ENCODE measurements around the gene TTLL5. TPM values are rescaled to one million over a fixed set of nuclear protein-coding genes. Genes with fewer than 3 reads are reported as not detected.

TTLL5 gene
- total RNA-seq (10 to 100 TPM; 19.8 to 26.4 TPM), total RNA-seq (9.8 to 34.1 (median 24.1) reads per million in 172 experiments)
- 12.7 TPM for polyA plus RNA-seq (2013, experiment 1 of 2)
- 17.7 TPM for polyA plus RNA-seq (2013, experiment 2 of 2)

- no peaks in the 10 kb centered on the region for H3K27me3 ChIP-seq (ENCODE audit: control insufficient read depth in 1 of 2, insufficient read depth in 2 of 2, low read length in 2 of 2)
- peak; percentile 93 to 99 (median 96) for DNase-seq
- H3K27me3 Mint-ChIP-seq = no peaks in the 10 kb centered on the region
- peaks cover 47% of the 10 kb centered on the region for H3K4me1 Mint-ChIP-seq (ENCODE audit: low read depth)
- peak within 1 kb of the TSS; percentile 91 for H3K27ac Mint-ChIP-seq
- ChIA-PET CTCF (interaction anchor here (1.0 to 3.3 kb wide), 4 partner anchors 83 to 384 kb away, joined by 3 to 14 read pairs (median 4); partner anchors contain the start of gene TGFB3), POLR2A (interaction anchor here (0.6 to 1.6 kb wide), 9 partner anchors 12 to 534 kb away, joined by 3 to 10 read pairs (median 4); partner anchors contain the start of genes BATF, FLVCR2, GPATCH2L and IFT43)
- peaks cover 41% of the 10 kb centered on the region for H3K36me3 Mint-ChIP-seq (ENCODE audit: low read depth)
- peak within 1 kb of the TSS; percentile 96 for H3K4me3 ChIP-seq (ENCODE audit: low read length)
- ATAC-seq (ENCODE audit: poor library complexity) = peak; percentile 93
- peak within 1 kb of the TSS; percentile 87 to 91 for H3K27ac ChIP-seq (ENCODE audit: low read depth in 1 of 2, low read length in 2 of 2)
- TF ChIP-seq CTCF (IDR thresholded peaks at IDR 0.05) = no peak
- H3K4me1 ChIP-seq (ENCODE audit: insufficient read depth, low read length) = peaks cover 16% of the 10 kb centered on the region
- no peaks in the 10 kb centered on the region for H3K9me3 Mint-ChIP-seq
- intact Hi-C loops (cut with DNase I, micrococcal nuclease) = loop anchor here (5.0 to 10.0 kb wide), 2 partner anchors 534 to 946 kb away; partner anchors contain the start of genes AREL1 (in 1 of the 2), FCF1 (in 1 of the 2) and NEK9 (in 1 of the 2)
- peak within 1 kb of the TSS; percentile 95 for H3K4me3 Mint-ChIP-seq
- peaks cover 38% of the 10 kb centered on the region for H3K36me3 ChIP-seq (ENCODE audit: insufficient read depth, low read length)
- no peaks in the 10 kb centered on the region for H3K9me3 ChIP-seq (ENCODE audit: control insufficient read depth in 1 of 2, insufficient read depth in 1 of 2, low read length in 2 of 2)
Measured at GRCh38 chr14:75660630-75661498, at the start of gene TTLL5, which contains the start of gene ERG28. TSS of gene TTLL5 (plus strand) at chr14:75661246. CDS start at chr14:75663150, 1,904 bp downstream. TSS of gene ERG28 (minus strand) at chr14:75660876. CDS start at chr14:75657502, 3,374 bp downstream.

GRCh38 chr14:75612157-75612556, 48.9 kb upstream of the TTLL5 start:
- no peak for DNase-seq
- H3K36me3 ChIP-seq (ENCODE audit: insufficient read depth, low read length) = no peaks in the 10 kb centered on the region
- no peaks in the 10 kb centered on the region for H3K4me1 ChIP-seq (ENCODE audit: insufficient read depth, low read length)
- Mint-ChIP-seq H3K36me3 (ENCODE audit: low read depth) (no peaks in the 10 kb centered on the region), H3K9me3 (no peaks in the 10 kb centered on the region), H3K27ac (no peak overlapping the region), H3K4me1 (ENCODE audit: low read depth) (no peaks in the 10 kb centered on the region), H3K27me3 (no peaks in the 10 kb centered on the region), H3K4me3 (no peak overlapping the region)
- H3K27me3 ChIP-seq (ENCODE audit: control insufficient read depth in 1 of 2, insufficient read depth in 2 of 2, low read length in 2 of 2) = no peaks in the 10 kb centered on the region
- CTCF ChIA-PET = no interaction called here
- H3K4me3 ChIP-seq (ENCODE audit: low read length) = no peak overlapping the region
- no peak overlapping the region for H3K27ac ChIP-seq (ENCODE audit: low read depth in 1 of 2, low read length in 2 of 2)
- POLR2A ChIA-PET = no interaction called here
- TF ChIP-seq CTCF (IDR thresholded peaks at IDR 0.05) = no peak
- intact Hi-C loops (cut with DNase I, micrococcal nuclease) = no loop called here
- peaks cover 5 to 7% of the 10 kb centered on the region in 2 experiments for H3K9me3 ChIP-seq (ENCODE audit: control insufficient read depth in 1 of 2, insufficient read depth in 1 of 2, low read length in 2 of 2)
- ATAC-seq (ENCODE audit: poor library complexity) = no peak

- Histone ChIP-seq H3K4me1 (ENCODE audit: insufficient read depth, low read length) (no peaks in the 10 kb centered on the region), H3K9me3 (ENCODE audit: control insufficient read depth in 1 of 2, insufficient read depth in 1 of 2, low read length in 2 of 2) (no peaks in the 10 kb centered on the region), H3K4me3 (ENCODE audit: low read length) (no peak overlapping the region), H3K27ac (ENCODE audit: low read depth in 1 of 2, low read length in 2 of 2) (no peak overlapping the region), H3K27me3 (ENCODE audit: control insufficient read depth in 1 of 2, insufficient read depth in 2 of 2, low read length in 2 of 2) (no peaks in the 10 kb centered on the region), H3K36me3 (ENCODE audit: insufficient read depth, low read length) (no peaks in the 10 kb centered on the region)
- Mint-ChIP-seq H3K9me3 (no peaks in the 10 kb centered on the region), H3K4me3 (no peak overlapping the region), H3K4me1 (ENCODE audit: low read depth) (no peaks in the 10 kb centered on the region), H3K27ac (no peak overlapping the region), H3K36me3 (ENCODE audit: low read depth) (no peaks in the 10 kb centered on the region), H3K27me3 (no peaks in the 10 kb centered on the region)
- ChIA-PET CTCF (no interaction called here), POLR2A (no interaction called here)
- intact Hi-C loops (cut with DNase I, micrococcal nuclease) = no loop called here
- TF ChIP-seq CTCF (IDR thresholded peaks at IDR 0.05) = no peak
- no peak for ATAC-seq (ENCODE audit: poor library complexity)
- DNase-seq = peak in 2 of 14 experiments; percentile 49 to 59
Measured at GRCh38 chr14:75614179-75614578, 46.9 kb upstream of the TTLL5 start.

Measured in CD4-positive, alpha-beta T cell (primary cell).